HG02840 (cell line): ENCODE results near the gene ADGRV1.

ENCODE experiments used
- ATAC-seq: cut with Tn5 transposase; IDR thresholded peaks from one replicate; pipeline ENCODE4 v1.9.1; 2021; ENCODE audit warnings: mild to moderate bottlenecking, moderate library complexity, moderate number of reproducible peaks; ENCODE audit not compliant: unreplicated experiment, low FRiP score

The ADGRV1 gene

DNA sequence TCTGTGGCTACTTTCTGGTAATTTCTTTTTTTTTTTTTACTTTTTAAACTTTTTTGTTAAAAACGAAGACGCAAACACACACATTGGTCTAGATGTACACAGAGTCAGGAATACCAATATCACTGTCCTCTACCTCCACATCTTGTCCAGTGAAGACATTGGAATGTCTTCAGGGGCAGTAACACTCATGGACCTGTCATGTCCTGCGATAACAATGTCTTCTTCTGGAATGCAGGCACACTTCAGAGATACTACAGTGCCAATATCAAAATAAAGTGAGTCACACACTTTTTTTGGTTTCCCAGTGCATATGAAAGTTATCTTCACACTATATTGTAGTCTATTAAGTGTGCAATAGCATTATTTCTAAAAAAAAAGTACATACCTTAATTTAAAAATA is 648.7 kb downstream of the ADGRV1 start:
- no peak for ATAC-seq

- ATAC-seq, result no peak
Measured at GRCh38 chr5:91211997-91212713, 653.6 kb downstream of the ADGRV1 start.

DNA sequence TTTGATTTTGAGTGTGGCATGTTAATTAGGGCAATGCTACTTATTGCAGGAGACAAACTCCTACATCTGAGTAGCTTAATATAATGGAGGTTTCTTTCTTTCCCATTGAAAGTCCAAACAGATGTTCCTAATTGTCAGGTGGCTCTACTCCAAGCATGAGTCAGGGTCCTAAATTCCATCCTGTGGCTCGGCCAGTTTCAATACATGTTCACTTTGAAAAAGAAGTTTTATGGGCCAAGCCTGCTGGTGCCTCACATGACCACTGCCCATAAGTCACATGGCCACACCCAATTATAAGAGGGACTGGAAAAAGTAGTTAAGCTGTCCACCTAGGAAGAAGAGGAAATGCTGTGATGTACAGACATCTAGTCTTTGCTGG is 654.1 kb downstream of the ADGRV1 start:
- no peak for ATAC-seq
